GM19324 (cell line): ENCODE measurements around the gene STK38L.

Source experiments
- ATAC-seq: cut with Tn5 transposase; IDR thresholded peaks from one replicate; pipeline ENCODE4 v1.9.1; 2021; ENCODE audit warnings: mild to moderate bottlenecking, moderate library complexity; ENCODE audit not compliant: unreplicated experiment, low FRiP score

The STK38L gene

DNA sequence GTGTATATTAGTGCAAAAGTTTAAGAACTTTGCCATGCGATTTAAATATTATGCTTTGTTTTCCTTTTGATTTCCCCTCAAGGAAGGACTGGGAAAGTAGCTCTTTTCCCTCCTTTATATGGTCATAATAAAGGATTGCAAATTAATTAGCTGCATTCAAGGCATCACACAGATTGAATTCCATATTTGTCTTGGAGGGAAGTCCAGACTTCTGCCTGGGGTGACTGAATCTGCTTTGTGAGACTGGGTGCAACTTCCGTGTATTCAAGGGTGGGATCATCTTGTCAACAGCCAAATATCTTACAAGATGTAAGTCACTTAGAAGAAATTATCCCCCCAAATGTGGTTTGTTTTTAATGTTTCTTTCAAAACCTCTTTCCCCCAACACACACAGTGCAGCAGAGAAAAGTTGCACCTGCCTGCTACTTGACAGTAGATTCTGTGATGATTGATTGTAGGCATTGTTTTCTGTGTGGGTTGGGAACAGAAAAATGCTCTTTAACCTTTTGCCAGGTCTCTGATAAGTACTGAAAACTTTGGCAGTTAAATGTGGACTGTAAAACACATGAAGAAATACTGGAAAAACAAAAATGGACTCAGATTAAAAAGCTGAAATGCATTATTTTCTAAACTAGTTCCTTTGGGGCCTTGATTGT is 28.4 kb downstream of the STK38L start:
- ATAC-seq: no peak

DNA sequence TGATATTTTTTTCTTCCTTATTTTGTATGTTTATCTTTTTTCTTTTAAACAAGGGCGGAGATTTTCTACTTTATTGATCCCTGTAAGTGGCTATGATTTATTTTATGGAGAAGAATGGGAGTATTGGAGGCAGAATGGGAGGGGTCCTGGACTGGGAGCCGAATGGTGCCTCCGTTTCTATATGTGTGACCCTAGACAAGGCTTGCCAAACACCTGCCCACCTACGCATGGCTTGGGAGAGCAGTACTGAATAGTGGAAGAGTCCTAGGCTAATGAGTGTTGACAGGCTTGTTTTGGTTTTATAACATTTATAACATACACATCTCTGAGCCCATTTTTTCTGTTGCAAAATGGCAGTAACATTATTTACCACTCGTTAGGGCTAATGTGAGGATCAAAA is 29.0 kb downstream of the STK38L start:
- no peak for ATAC-seq

DNA sequence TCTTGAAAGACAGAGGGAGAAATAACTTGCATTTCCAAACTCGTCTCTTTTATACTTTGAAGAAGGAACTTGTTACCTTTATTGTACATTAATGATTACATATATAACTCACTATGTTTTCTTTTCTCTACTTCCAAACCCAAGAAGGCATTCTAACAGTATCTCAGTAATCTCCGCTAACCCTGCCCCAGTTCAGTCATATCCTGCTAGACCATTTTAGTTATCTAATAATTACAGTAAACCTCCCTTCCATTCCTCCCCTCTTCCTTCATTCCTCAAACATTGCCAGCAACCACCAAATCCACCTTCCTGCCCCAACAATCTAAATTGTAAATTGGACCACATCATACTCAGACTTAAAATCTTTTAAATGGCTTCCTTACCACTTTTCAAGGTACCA is 30.6 kb downstream of the STK38L start:
- no peak for ATAC-seq

DNA sequence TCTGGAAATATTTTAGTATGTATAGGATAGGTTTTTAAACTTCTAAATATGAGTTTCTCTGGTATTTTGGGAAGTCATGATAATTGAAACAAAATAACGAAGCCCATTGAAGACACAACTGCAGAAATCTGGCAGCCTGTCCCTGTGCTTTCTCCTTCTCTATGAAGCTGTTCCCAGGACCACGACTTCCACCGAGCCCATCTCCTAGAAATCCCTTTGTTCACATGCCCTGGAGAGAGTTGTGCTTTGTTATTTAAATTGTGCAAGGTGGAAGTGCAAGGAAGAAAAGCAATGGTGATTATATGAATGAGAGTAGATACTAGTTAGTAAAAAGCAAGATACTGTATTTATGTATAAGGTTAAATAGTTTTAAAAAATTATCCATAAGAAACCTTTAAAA is 32.2 kb downstream of the STK38L start:
- no peak for ATAC-seq

DNA sequence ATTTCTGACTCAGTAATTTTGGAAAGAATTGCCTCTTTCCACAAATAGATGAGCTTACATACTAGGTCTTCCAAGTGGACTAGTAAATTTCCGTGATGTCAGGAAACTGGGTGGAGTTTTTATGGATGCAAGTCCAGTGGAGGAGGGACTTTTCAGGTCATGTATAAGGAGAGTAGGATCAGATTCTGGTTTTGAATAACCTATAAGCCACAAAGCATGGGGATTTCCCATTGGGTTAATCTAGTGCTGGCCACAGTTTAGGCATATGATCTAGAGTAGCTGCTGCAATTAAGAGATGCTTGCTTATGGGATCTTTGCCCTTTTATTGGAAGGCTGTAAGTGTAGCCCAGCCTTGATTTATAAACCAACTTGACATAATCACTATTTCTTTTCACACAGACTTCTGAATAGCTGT is 33.8 kb downstream of the STK38L start:
- no peak for ATAC-seq

DNA sequence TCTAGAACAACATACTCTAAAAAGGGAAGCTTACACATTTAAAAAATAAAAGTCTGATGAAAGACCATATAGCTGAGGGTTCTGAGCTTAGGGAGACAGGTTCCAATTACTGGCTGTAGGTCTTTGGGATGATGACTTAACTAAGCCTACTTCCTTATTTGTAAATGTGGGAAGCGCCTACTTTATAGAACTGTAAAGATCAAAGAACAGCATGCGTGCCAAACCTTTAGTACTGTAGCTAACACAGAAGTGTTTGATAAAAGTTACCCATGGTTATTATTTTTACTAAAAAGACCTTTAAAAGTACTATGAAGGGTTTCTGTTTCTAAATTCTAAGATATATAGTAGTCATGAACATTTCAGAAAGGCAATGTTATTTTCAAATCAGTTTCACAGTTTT is 35.7 kb downstream of the STK38L start:
- no peak for ATAC-seq

DNA sequence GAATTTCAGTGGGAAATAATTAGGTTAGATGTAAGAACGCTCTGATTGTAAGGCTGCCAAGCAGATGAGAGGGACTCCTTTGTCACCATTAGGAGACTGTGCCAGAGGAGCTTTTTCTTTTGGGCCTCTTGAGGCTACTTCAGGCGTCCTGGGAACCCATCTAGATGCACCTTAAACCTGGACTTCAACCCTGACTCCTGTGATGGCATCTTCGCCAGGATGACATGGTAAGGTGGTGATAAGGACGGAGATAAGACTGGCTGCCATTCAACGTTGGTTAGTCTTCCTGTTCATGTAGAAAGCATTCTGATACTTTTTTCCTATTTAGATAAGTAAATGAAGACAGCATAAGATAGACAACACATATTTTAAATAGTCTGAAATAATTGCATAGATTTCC is 36.3 kb downstream of the STK38L start:
- ATAC-seq: no peak

DNA sequence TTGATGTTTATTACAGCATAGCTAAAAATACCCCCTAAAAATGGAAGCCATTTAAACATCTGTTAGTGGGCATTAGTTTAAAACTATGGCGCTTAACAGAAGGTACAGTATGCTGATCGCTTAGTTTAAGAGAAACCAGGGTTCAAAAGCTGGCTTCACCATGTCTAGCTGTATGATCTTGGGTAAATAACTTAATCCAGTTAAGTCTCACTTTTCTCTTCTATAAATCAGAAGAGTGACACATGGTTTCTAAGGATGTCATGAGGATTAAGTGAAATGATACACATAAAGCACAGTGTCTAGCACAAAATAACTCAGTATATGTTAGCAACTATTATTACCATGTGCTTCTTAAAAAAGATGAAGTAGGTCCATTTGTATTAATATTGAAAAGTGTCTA is 38.7 kb downstream of the STK38L start:
- ATAC-seq: no peak

DNA sequence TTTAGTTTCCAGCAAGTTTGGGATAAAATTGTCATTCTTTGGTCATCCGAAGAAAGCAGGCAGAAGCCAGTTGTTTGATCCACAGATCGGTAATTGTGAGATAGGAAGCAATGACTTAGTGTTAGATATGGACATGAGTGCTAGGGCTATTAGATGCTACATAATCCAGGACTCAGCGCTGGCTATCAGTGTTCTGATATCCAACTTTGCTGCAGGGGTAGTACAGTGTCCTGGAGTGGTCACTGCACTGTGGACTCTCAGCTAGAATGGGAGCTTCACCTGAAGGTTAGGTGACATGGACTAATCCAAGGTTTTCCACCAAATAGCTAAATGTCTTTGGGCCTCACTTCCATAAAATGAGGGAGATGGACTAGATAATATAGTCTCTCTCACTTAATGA is 39.9 kb downstream of the STK38L start:
- ATAC-seq: no peak

DNA sequence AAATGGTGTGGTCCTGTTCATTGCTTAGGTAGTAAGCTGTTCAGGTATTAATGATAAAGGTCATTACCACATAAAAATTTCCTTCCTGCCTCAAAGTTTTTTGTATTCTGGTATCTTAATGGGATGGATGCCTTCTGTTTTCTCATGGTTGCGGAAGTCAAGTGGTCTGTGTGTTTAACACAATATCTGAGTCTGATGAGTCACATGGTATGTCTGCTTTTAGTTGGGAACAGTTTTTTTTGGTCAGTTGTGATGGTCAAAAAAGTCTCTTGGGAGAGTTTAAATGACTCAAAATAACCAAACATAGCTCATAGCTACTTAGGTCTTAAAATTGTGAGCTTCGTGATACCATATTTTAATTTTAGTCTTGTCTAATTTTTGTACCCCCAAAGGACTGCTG is 40.7 kb downstream of the STK38L start:
- ATAC-seq: no peak

DNA sequence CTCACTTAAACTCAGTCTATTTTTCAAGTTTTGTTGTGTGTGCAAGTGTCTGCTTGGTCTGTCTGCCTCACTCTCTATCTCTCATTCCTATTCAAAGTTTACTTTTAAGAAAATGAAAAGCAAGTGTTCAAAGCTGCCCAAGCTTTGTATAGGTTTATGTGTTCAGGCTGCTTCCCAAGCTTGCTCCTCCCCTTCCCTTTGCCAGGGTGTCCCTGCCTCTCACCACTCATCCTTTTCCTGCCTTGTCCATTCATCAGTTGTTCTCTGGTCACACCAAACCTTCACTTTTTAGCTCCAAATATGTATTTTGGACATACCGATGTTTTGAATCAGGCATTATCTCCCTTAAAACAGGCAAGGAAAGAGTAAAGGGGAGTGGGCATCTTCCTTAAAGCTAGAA is 41.3 kb downstream of the STK38L start:
- no peak for ATAC-seq

DNA sequence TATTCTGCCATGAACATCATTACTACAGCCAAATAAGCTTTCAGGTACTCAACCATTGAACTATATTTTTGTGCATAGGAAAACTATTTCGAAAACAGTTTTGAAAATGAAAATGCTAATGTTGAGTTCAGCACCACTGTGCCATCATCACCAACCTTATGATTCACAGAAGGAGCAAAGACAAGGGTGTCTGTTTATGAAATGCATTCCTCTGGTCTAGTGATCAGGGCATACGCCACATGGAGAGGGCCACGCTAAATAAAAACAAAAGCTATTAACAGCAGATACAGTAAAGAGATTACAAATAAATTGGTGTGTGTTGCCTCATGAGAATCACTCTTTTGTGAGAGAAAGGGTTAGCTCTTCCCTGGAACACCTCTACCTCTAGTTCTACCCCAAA is 45.3 kb downstream of the STK38L start:
- no peak for ATAC-seq

DNA sequence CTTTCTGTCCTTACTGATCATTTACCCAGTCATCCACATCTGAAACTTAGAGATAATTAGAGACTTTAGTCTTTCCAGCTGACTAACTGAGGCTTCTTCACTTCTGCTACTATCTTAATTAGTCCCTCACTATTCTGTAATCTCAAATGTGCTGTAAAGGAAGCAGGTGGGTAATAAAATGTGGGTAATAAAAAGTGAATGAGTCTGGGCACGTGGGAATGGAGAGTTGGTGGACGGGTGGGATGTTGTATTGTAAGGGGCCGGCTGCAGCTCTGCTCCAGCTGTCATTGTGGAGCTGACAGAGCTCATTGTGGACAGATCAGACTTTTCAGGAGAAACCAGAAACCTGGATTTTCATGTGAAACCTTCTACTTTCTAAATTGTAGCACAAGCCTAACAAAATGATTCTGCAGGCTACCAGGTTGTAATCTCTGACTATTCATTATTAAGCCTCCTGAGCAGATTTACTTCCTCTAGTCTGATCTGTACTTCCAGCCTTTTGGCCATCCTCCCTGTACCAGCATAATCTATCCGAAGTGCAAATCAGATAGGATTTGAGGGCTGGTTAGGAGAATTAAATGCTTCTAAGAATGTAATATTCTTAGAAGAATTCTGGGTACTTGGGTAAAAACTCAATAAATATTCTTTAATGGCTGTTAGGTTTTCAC is 46.5 kb downstream of the STK38L start:
- ATAC-seq: no peak

DNA sequence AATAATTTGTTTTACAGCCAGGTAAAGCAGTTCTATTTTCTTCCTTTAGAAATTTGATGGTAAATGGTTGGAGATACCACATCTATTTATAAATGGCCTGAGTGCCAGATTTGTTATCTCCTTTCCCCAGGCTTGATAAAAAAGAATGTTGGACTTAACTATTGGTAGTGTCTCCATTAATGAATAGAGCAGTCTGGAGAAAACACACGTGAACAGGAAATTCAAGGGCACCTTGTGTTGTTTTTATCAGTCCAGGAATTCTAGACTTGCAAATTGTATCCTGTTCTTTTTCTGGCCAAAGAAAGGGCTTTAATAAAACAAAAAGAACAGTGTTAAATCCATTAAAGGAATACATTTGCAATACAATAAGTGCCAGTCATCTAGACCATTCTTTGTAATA is 47.8 kb downstream of the STK38L start:
- no peak for ATAC-seq

DNA sequence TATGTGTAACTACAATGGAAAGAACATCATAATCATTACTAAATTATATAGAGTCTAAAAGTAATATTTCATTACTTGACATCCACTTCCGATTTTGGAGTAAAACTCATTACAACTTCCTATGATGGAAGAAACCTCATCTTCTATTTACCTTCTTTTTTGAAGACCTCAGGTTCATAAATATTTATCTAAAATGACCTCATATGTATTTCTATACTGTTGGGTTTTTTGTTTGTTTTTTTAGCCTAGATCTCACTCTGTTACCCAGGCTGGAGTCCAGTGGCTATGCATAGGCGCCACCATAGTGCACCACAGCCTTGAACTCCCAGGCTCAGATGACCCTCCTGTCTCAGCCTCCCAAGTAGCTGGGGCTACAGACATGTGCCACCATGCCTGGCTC is 48.6 kb downstream of the STK38L start:
- no peak for ATAC-seq

DNA sequence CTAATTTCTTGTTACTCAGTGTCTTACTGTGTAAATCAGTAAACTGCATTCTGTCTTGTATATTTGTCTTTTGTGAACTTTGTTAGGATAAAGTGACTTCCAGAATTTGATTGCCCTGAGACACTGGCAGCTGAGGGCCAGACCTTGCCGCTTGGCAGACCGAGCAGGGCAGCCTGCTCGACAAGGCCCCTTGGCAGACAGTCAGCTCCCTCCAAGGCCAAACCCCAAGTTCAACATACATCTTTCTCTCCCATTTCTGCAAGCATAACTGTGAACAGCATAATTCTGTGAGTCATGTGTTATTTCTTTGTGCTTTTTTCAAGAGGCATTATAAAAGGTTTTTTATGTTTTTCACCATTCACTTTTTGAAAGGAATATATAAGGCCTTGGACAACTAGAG is 49.4 kb downstream of the STK38L start:
- no peak for ATAC-seq

DNA sequence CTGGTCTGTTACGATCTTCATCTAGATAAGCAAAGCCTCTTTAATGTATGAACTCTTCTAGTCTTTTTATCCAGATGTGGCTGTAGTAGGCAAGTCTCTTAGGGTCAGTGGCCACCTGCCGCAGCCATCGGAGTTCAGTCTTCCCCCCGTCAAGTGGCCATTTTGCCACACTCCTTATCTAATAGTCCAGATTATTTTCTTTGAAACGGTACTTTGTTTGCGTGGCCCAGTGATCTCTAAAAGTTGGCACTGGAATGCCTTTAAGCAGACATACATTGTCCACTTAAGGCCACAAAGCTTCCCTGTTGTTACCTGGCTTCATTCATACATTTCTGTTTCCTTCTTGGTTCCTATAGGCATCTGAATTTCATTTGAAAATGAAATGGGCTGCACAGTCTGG is 52.6 kb downstream of the STK38L start:
- no peak for ATAC-seq

DNA sequence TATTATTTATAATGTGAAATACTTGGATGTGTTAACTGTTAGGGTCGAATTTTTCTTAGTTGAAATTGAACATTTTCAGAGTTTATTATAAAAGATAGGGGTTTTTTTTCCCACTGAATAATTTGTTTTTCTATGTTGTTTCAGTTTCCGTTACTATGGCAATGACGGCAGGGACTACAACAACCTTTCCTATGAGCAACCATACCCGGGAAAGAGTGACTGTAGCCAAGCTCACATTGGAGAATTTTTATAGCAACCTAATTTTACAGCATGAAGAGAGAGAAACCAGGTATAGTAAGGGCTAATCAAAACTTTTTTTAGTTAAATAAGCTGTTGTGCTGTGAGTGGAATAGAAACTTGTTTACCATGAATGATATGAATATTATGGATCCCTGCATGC is 53.5 kb downstream of the STK38L start:
- ATAC-seq: no peak

DNA sequence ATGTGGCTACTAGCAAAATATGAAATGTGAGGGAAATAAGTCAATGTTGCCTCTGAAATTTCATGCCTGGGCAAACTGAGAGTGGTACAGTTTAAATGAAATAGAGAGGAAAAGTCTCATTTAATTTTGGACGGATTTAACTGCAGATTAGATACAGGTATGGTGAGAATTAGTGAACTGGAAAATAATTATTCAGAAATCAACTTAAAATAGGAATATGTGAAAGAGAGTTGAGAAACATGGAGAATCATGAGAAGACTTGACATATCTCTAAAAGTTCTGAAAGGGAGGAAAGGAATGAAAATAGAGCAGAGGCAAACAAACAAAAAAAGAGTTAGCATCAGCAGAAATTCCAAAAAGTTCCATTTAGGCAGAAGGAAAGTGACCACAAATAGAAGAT is 55.0 kb downstream of the STK38L start:
- ATAC-seq: no peak

DNA sequence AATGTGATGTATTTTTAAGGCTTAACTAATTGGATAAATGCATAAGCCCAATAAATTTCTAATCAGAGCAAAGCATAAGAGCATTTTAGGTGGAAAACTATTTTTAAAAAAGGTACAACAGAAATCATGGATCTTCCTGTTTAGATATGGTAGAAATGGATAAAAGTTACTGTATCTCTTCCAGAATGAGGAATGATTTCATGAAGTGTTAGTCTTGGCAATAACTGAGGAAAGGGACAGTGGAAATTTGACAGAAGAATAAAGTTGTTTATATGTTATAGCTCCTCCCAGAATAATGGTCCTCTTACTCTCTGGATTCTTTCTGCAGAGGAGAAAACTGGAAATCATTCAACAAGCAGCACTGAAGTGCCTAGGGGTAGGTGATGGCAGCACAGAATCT is 56.1 kb downstream of the STK38L start:
- ATAC-seq: no peak

DNA sequence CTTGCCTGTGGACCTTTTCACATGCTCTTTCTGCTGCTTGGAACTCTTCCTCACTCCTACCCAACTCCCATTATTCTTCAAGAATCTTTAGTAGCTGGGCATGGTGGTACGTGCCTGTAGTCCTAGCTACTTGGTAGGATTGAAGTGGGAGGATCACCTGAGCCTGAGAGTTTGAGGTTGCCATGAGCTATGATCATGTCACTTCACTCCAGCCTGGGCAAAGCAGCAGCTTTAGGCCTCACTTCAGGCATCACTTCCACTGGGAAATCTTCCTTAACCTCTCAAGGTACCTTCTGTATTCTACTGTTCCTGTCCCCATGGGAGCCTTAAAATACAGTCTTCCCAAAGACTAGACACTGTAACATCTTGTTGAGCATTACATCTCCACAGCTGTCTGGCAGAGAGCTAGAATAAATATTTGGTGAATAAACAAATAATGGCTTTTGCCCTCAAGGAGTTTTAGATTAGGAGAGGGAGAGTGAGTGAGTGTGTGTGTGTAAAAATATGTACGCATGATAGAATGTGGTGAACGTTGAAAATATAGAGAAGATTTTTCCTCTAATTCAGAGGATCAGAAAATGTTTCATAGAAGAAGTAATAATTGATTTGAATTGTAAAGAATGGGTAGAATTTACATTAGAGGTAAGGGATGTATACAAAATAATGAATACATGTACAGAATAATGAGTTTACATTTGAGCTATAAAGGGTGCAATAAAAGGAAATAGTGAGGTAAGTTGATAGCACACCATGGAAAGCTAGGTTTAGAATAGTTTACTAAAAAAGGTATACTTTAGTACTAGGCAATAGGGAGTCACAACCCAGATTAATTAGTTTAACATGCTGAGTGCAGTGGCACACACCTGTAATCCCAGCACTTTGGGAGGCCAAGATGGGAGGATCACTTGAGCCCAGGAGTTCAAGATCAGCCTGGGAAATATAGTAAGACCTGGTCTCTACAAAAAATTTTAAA is 59.3 kb downstream of the STK38L start:
- ATAC-seq: no peak
